Measurements from ENCODE around the gene DHRS2.

Gene DHRS2

DNA sequence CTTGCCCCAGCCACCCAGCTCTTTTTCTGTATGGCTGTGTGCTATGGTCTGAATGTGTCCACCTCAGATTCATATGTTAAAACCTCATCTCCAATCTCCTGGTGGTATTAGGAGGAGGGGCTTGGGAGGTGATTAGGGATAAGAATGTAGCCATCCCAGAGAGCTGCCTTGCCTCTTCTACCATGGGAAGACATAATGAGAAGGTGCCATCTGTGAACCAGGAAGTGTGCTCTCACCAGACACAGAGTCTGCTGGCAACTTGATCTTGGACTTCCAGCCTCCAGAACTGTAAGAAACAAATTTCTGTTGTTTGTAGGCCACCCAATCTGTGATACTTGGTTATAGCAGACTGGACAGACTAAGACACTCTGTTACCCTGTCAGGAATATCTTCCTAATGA, 34.7 kb upstream of the DHRS2 start:
- TF ChIP-seq, protein P1, sequence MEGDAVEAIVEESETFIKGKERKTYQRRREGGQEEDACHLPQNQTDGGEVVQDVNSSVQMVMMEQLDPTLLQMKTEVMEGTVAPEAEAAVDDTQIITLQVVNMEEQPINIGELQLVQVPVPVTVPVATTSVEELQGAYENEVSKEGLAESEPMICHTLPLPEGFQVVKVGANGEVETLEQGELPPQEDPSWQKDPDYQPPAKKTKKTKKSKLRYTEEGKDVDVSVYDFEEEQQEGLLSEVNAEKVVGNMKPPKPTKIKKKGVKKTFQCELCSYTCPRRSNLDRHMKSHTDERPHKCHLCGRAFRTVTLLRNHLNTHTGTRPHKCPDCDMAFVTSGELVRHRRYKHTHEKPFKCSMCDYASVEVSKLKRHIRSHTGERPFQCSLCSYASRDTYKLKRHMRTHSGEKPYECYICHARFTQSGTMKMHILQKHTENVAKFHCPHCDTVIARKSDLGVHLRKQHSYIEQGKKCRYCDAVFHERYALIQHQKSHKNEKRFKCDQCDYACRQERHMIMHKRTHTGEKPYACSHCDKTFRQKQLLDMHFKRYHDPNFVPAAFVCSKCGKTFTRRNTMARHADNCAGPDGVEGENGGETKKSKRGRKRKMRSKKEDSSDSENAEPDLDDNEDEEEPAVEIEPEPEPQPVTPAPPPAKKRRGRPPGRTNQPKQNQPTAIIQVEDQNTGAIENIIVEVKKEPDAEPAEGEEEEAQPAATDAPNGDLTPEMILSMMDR (IDR thresholded peaks at IDR 0.05; ENCODE audit: extremely low read depth, missing control alignments), result no peak
- DNase-seq (ENCODE audit: low spot score), result no peak

GRCh38 chr14:23601845-23602180, 34.4 kb upstream of the DHRS2 start:
- TF ChIP-seq, protein P1 (IDR thresholded peaks at IDR 0.05; ENCODE audit: extremely low read depth, missing control alignments), result no peak
- no peak for DNase-seq (ENCODE audit: low spot score)

DNA sequence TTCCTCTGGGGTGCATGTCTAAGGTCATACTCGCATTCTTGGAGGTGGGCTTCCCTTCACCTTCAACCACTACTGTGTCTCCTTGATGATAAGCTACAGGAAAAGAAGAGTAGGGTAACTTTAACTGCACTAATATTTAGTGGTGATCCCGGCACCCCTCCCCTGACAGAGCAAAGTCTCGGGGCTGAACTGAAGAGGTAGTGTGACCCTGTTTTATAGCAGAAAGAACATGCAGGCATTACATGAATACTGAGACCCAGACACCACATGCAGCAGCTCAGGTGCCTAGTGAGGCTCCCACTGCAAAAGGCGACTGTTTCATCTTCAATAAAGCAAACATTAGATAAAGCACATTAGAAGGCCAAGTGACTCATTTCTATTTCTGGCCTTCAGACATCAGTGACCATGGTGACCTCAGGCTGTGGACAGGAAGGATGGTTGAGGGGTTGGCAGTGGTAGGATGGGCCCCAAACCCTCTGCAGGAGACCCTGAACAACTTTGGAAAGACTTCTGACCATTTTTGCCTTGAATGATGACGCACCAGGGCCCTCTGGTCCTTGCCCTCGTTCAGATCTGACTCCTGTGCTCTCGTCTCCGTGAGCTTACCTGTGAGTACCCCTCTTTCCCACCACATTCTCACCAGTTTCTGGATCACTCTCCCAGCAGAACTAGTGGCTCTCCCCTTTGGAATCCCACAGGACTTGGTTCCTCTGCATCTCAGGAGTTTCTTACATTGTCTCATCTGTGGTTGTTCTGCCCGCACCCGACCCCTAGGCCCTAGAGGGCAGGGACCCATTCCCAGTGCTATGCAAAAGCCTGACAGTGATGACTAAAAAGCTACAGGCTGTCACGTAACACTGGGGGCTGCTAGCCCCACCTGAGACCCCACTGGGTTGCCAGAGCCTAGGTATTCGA, 33.7 kb upstream of the DHRS2 start:
- TF ChIP-seq, protein P1 (IDR thresholded peaks at IDR 0.05; ENCODE audit: extremely low read depth, missing control alignments), result no peak
- no peak for DNase-seq (ENCODE audit: low spot score)

- TF ChIP-seq, protein P1 (IDR thresholded peaks at IDR 0.05; ENCODE audit: extremely low read depth, missing control alignments), result no peak
Observed at GRCh38 chr14:23603103-23603502, 33.1 kb upstream of the DHRS2 start.

GRCh38 chr14:23604148-23604547, 32.0 kb upstream of the DHRS2 start:
- TF ChIP-seq, protein P1 (IDR thresholded peaks at IDR 0.05; ENCODE audit: extremely low read depth, missing control alignments), result no peak
- DNase-seq (ENCODE audit: low spot score), result no peak

More at GRCh38 chr14:23603103-23603502, 33.1 kb upstream of the DHRS2 start:
- no peak for DNase-seq (ENCODE audit: low spot score)

GRCh38 chr14:23604675-23605170, 31.4 kb upstream of the DHRS2 start:
- DNase-seq (ENCODE audit: low spot score), result no peak
- TF ChIP-seq, protein P1 (IDR thresholded peaks at IDR 0.05; ENCODE audit: extremely low read depth, missing control alignments), result no peak

DNA sequence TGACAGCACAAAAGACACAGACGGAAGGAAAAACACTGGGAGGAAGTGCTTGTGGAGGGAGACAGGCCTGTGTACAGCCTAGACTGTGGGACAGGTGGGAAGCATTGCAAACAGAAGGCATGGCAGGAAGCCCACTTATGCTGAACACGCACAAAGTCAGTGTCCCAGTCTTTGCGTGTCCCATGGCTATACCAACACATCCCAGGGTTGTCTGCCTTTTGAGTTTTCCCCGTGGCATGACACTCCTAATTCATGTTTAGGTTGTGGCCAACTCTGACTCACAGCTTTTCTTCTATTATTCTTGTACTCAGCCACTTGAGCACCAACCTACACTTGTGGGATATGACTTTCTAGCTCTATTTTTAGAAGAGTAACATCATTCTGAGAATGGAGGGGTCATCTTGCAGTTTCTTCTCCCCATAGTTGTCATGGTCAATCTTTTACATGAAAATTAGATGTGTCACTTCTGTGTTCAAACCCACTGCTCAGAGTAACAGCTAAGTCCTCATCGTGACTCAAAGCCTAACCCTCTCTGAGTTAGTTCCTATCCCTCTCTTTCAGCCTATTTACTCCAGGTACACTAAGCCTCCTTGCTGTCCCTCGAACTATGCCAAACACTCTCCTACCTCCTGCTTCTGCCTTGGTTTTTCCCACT, 30.1 kb upstream of the DHRS2 start:
- TF ChIP-seq, protein P1 (IDR thresholded peaks at IDR 0.05; ENCODE audit: extremely low read depth, missing control alignments), result no peak
- peak; percentile 71 for DNase-seq (ENCODE audit: low spot score)

Measured in GM20000 (cell line).